GM18511 (cell line): ENCODE results near the gene COG8.
"Not testable (repeated sequence)": the region's sequence is repeated elsewhere in the genome, so short reads cannot be mapped to it uniquely, and the experiment has no call there.

Experiments used
- ATAC-seq: cut with Tn5 transposase; IDR thresholded peaks from one replicate; pipeline ENCODE4 v1.9.1; 2021; ENCODE audit warnings: mild to moderate bottlenecking, moderate library complexity; ENCODE audit not compliant: unreplicated experiment

The COG8 gene

GRCh38 chr16:69294051-69294450 is 45.3 kb downstream of the COG8 start:
- no peak for ATAC-seq

- ATAC-seq = no peak
These were observed 46.0 kb downstream of the COG8 start for GRCh38 chr16:69293401-69293800.

- not testable (repeated sequence) for ATAC-seq
These were observed 47.7 kb downstream of the COG8 start for GRCh38 chr16:69291657-69292056.

- ATAC-seq = no peak
These were observed 52.2 kb downstream of the COG8 start for GRCh38 chr16:69286941-69287713.

GRCh38 chr16:69285240-69285639 is 54.1 kb downstream of the COG8 start:
- ATAC-seq = no peak

GRCh38 chr16:69283851-69284250 is 55.5 kb downstream of the COG8 start:
- no peak for ATAC-seq

GRCh38 chr16:69277413-69277812 is 62.0 kb downstream of the COG8 start:
- no peak for ATAC-seq
